Measurements from ENCODE around the gene LY86. TPM values are rescaled to one million over a fixed set of nuclear protein-coding genes. Genes with fewer than 3 reads are reported as not detected.
"Not testable (repeated sequence)": the region's sequence is repeated elsewhere in the genome, so short reads cannot be mapped to it uniquely, and the experiment has no call there.

LY86 gene
- total and polyA plus RNA-seq, 2 donors (not counting 3 experiments of a cell fraction or from before 2014, with no cell fraction given), result not detected

DNA sequence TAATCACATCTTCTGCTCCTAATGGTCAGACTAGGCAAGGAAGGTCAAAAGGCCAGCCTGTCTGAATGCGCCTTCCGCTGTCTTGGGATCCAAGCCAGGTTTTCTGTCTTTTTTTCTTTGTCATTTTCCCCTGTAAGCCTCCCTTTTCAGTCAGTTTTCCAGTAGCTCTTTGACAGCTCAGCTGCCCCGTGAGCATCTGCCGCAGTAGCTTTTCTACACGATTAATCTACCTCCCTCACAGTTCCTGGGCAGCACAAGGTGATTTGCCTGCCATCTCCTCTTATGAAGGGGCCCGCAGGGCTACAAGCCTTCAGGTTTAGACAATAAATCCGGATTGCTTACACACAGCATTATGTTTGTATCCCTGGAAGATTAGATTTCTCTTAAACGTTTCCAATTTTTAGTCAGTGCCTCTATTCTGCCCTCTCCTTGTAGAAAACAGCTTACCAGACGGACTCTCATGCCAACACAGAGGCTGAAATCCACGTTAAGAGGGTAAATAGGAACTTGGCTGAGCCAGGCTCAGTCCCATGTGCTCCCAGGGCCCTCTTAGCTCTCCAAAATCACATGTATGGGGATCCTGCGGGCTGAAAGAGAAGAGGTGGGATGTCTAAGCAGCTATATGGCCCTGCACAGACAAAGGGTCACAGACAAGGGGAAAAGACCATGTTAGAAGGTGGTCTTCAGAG, 77.2 kb downstream of the LY86 start:
- Histone ChIP-seq H3K4me1 (ENCODE audit: control insufficient read depth, extremely low read depth, insufficient read depth, low read length) (no peaks in the 10 kb centered on the region), H4K20me1 (replicated peaks; ENCODE audit: control insufficient read depth, extremely low read depth, insufficient read depth, low read length) (no peaks in the 10 kb centered on the region), H3K9ac (replicated peaks; ENCODE audit: extremely low read depth, insufficient read depth, low read length) (no peak overlapping the region), H3K4me3 (replicated peaks in 1 of 3; ENCODE audit: insufficient read depth in 1 of 3, low read depth in 1 of 3, low read length in 3 of 3) (no peak overlapping the region), H3K27me3 (ENCODE audit: control insufficient read depth in 2 of 2, insufficient read depth in 2 of 2, low read length in 2 of 2) (no peaks in the 10 kb centered on the region), H3K4me2 (ENCODE audit: insufficient read depth, low read length) (no peak overlapping the region), H3K27ac (ENCODE audit: insufficient read depth, low read depth, low read length) (no peak overlapping the region), H3K9me3 (replicated peaks; ENCODE audit: control insufficient read depth, insufficient read depth, low read length) (no peaks in the 10 kb centered on the region), H2AFZ (ENCODE audit: low read depth, low read length) (no peak overlapping the region), H3K36me3 (ENCODE audit: control insufficient read depth in 2 of 2, extremely low read depth in 1 of 2, insufficient read depth in 2 of 2, low read length in 2 of 2) (no peaks in the 10 kb centered on the region), H3K79me2 (ENCODE audit: control insufficient read depth, insufficient read depth, low read length) (no peaks in the 10 kb centered on the region), H3K9me1 (replicated peaks; ENCODE audit: control insufficient read depth, extremely low read depth, insufficient read depth, low read length) (no peaks in the 10 kb centered on the region)
- dilution Hi-C loops (cut with MboI; ENCODE audit: extremely low pct_ligation_motif_present, low sequenced_read_pairs), result no loop called here
- intact Hi-C loops (cut with micrococcal nuclease), result no loop called here
- TF ChIP-seq JUN (IDR thresholded peaks at IDR 0.05; ENCODE audit: borderline replicate concordance, insufficient read depth, insufficient read length, low read depth) (no peak), POLR2A (IDR thresholded peaks at IDR 0.05; ENCODE audit: low read depth, low read length) (no peak), MYC (IDR thresholded peaks at IDR 0.05; ENCODE audit: low read depth, low read length) (no peak), GATA2 (IDR thresholded peaks at IDR 0.05; ENCODE audit: insufficient read depth, insufficient read length, low read depth, low read length) (no peak), EZH2 (IDR thresholded peaks at IDR 0.05; ENCODE audit: borderline replicate concordance, low read depth, low read length, severe bottlenecking) (no peak), FOS (IDR thresholded peaks at IDR 0.05; ENCODE audit: borderline replicate concordance, insufficient read depth, low read length) (no peak), POLR2AphosphoS5 (IDR thresholded peaks at IDR 0.05; ENCODE audit: insufficient read depth, low read depth, low read length) (no peak)
- TF ChIP-seq, protein P1, sequence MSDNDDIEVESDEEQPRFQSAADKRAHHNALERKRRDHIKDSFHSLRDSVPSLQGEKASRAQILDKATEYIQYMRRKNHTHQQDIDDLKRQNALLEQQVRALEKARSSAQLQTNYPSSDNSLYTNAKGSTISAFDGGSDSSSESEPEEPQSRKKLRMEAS (IDR thresholded peaks at IDR 0.05; ENCODE audit: insufficient read depth, insufficient read length), result no peak
- TF ChIP-seq, protein P2, sequence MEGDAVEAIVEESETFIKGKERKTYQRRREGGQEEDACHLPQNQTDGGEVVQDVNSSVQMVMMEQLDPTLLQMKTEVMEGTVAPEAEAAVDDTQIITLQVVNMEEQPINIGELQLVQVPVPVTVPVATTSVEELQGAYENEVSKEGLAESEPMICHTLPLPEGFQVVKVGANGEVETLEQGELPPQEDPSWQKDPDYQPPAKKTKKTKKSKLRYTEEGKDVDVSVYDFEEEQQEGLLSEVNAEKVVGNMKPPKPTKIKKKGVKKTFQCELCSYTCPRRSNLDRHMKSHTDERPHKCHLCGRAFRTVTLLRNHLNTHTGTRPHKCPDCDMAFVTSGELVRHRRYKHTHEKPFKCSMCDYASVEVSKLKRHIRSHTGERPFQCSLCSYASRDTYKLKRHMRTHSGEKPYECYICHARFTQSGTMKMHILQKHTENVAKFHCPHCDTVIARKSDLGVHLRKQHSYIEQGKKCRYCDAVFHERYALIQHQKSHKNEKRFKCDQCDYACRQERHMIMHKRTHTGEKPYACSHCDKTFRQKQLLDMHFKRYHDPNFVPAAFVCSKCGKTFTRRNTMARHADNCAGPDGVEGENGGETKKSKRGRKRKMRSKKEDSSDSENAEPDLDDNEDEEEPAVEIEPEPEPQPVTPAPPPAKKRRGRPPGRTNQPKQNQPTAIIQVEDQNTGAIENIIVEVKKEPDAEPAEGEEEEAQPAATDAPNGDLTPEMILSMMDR (IDR thresholded peaks at IDR 0.05; ENCODE audit: extremely low read depth in 1 of 2, insufficient read depth in 1 of 2, low read depth in 1 of 2, low read length in 2 of 2), result no peak
- FAIRE-seq, result peak; percentile 56
- ChIA-PET POLR2A (interaction anchor here (0.5 kb wide), 1 partner anchor 861 kb away, joined by 7 read pairs; no protein-coding TSS in a partner anchor), CTCF (interaction anchor here (0.6 to 2.2 kb wide), 4 partner anchors 9 to 93 kb away, joined by 3 to 7 read pairs (median 6); no protein-coding TSS in a partner anchor)
- peak; percentile 24 for DNase-seq (ENCODE audit: low read depth, low spot score)
- BruUV-seq (replicated peaks), result no TSS peak

DNA sequence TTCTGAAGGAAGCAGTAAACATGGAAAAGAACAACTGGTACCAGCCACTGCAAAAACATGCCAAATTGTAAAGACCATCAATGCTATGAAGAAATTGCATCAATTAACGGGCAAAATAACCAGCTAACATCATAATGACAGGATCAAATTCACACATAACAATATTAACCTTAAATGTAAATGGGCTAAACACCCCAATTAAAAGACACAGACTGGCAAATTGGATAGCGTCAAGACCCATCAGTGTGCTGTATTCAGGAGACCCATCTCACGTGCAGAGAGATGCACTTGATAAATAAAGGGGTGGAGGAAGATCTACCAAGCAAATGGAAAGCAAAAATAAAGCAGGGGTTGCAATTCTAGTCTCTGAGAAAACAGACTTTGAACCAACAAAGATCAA, 81.6 kb downstream of the LY86 start:
- DNase-seq (ENCODE audit: low read depth, low spot score); H3K36me3 ChIP-seq (ENCODE audit: control insufficient read depth in 2 of 2, extremely low read depth in 1 of 2, insufficient read depth in 2 of 2, low read length in 2 of 2); H3K27ac ChIP-seq (ENCODE audit: insufficient read depth, low read depth, low read length); POLR2A ChIA-PET; intact Hi-C loops (cut with micrococcal nuclease); H3K9me1 ChIP-seq (replicated peaks; ENCODE audit: control insufficient read depth, extremely low read depth, insufficient read depth, low read length); H3K27me3 ChIP-seq (ENCODE audit: control insufficient read depth in 2 of 2, insufficient read depth in 2 of 2, low read length in 2 of 2); H3K9ac ChIP-seq (replicated peaks; ENCODE audit: extremely low read depth, insufficient read depth, low read length); FAIRE-seq; H2AFZ ChIP-seq (ENCODE audit: low read depth, low read length); H4K20me1 ChIP-seq (replicated peaks; ENCODE audit: control insufficient read depth, extremely low read depth, insufficient read depth, low read length); H3K4me2 ChIP-seq (ENCODE audit: insufficient read depth, low read length); BruUV-seq (replicated peaks); H3K79me2 ChIP-seq (ENCODE audit: control insufficient read depth, insufficient read depth, low read length); H3K9me3 ChIP-seq (replicated peaks; ENCODE audit: control insufficient read depth, insufficient read depth, low read length); H3K4me3 ChIP-seq (replicated peaks in 1 of 3; ENCODE audit: insufficient read depth in 1 of 3, low read depth in 1 of 3, low read length in 3 of 3); dilution Hi-C loops (cut with MboI; ENCODE audit: extremely low pct_ligation_motif_present, low sequenced_read_pairs); H3K4me1 ChIP-seq (ENCODE audit: control insufficient read depth, extremely low read depth, insufficient read depth, low read length): not testable (repeated sequence)
- CTCF ChIA-PET, result interaction anchor here (1.5 kb wide), 1 partner anchor 26 kb away, joined by 3 read pairs; no protein-coding TSS in a partner anchor
